ENCODE results near the gene DYNC1LI2. TPM values are rescaled to one million over a fixed set of nuclear protein-coding genes. Genes with fewer than 3 reads are reported as not detected.
"Not testable (repeated sequence)": the region's sequence is repeated elsewhere in the genome, so short reads cannot be mapped to it uniquely, and the experiment has no call there.

Gene DYNC1LI2
- polyA plus RNA-seq (2013, experiment 1 of 2), result 230 TPM
- polyA plus RNA-seq (2013, experiment 2 of 2), result 233 TPM

- under 1% methylated on average over 65 of the region's 90 CpGs for WGBS
- Histone ChIP-seq H2BK12ac (ENCODE audit: low read length in 2 of 2) (peak within 1 kb of the TSS in 1 of 2 experiments; percentile 68), H4K8ac (ENCODE audit: low read length) (peak within 1 kb of the TSS; percentile 97), H2AK5ac (ENCODE audit: low read length, severe bottlenecking) (no peak within 1 kb of the TSS), H3K36me3 (ENCODE audit: control insufficient read depth in 1 of 2, insufficient read depth in 2 of 2, low read depth in 1 of 2, low read length in 2 of 2) (peaks cover 18 to 36% of the 10 kb centered on the region in 2 experiments), H2AFZ (ENCODE audit: low read depth, low read length) (peak within 1 kb of the TSS; percentile 20), H4K91ac (ENCODE audit: low read length) (peak within 1 kb of the TSS; percentile 98), H3K79me1 (replicated peaks; ENCODE audit: low read length, poor library complexity, severe bottlenecking) (no peaks in the 10 kb centered on the region), H3K23ac (ENCODE audit: low read length in 2 of 2) (peak within 1 kb of the TSS in 1 of 2 experiments; percentile 94), H3K18ac (ENCODE audit: low read depth in 1 of 2, low read length in 2 of 2) (peak within 1 kb of the TSS; percentile 98), H3K9ac (ENCODE audit: low read length) (peak within 1 kb of the TSS; percentile 90), H3K14ac (ENCODE audit: low read length in 2 of 2) (peak within 1 kb of the TSS in 1 of 2 experiments; percentile 73), H3K4ac (ENCODE audit: low read depth in 1 of 2, low read length in 2 of 2) (peak within 1 kb of the TSS; percentile 91 to 96), H3K27me3 (ENCODE audit: control insufficient read depth in 1 of 2, insufficient read depth in 1 of 2, low read length in 2 of 2) (no peaks in the 10 kb centered on the region), H2BK5ac (ENCODE audit: low read depth, low read length, poor library complexity, severe bottlenecking) (peak within 1 kb of the TSS; percentile 99), H2BK120ac (ENCODE audit: low read depth, low read length) (peak within 1 kb of the TSS; percentile 96), H2BK15ac (ENCODE audit: low read depth, poor library complexity, severe bottlenecking) (peak within 1 kb of the TSS; percentile 100), H3K27ac (ENCODE audit: low read length, poor library complexity, severe bottlenecking) (no peak within 1 kb of the TSS), H3K4me1 (ENCODE audit: control insufficient read depth, insufficient read depth, low read depth, low read length) (peaks cover 7% of the 10 kb centered on the region), H3K4me3 (ENCODE audit: insufficient read depth in 1 of 2, low read depth in 1 of 2, low read length in 2 of 2) (peak within 1 kb of the TSS; percentile 97 to 98), H3K4me2 (ENCODE audit: low read length, poor library complexity, severe bottlenecking) (peak within 1 kb of the TSS; percentile 78), H3K9me3 (ENCODE audit: control insufficient read depth, low read length) (no peaks in the 10 kb centered on the region)
- peak; percentile 75 for DNase-seq
Observed at GRCh38 chr16:66751303-66751991, at the start of gene DYNC1LI2. TSS of gene DYNC1LI2 (minus strand) at chr16:66751609. CDS start at chr16:66751591, 18 bp downstream.

GRCh38 chr16:66800856-66801255 is 49.4 kb upstream of the DYNC1LI2 start:
- Histone ChIP-seq H3K36me3 (ENCODE audit: control insufficient read depth in 1 of 2, insufficient read depth in 2 of 2, low read depth in 1 of 2, low read length in 2 of 2) (peaks cover 19 to 51% of the 10 kb centered on the region in 2 experiments), H2AK5ac (ENCODE audit: low read length, severe bottlenecking) (no peak overlapping the region), H3K23ac (ENCODE audit: low read length in 2 of 2) (no peak overlapping the region), H2AFZ (ENCODE audit: low read depth, low read length) (no peak overlapping the region), H3K4me2 (ENCODE audit: low read length, poor library complexity, severe bottlenecking) (no peak overlapping the region), H3K79me1 (replicated peaks; ENCODE audit: low read length, poor library complexity, severe bottlenecking) (no peaks in the 10 kb centered on the region), H2BK12ac (ENCODE audit: low read length in 2 of 2) (no peak overlapping the region), H3K9ac (ENCODE audit: low read length) (no peak overlapping the region), H3K14ac (ENCODE audit: low read length in 2 of 2) (no peak overlapping the region), H4K8ac (ENCODE audit: low read length) (no peak overlapping the region), H3K9me3 (ENCODE audit: control insufficient read depth, low read length) (no peaks in the 10 kb centered on the region), H3K4ac (ENCODE audit: low read depth in 1 of 2, low read length in 2 of 2) (no peak overlapping the region), H3K27me3 (ENCODE audit: control insufficient read depth in 1 of 2, insufficient read depth in 1 of 2, low read length in 2 of 2) (no peaks in the 10 kb centered on the region), H2BK5ac (ENCODE audit: low read depth, low read length, poor library complexity, severe bottlenecking) (no peak overlapping the region), H3K4me3 (ENCODE audit: insufficient read depth in 1 of 2, low read depth in 1 of 2, low read length in 2 of 2) (no peak overlapping the region), H3K27ac (ENCODE audit: low read length, poor library complexity, severe bottlenecking) (no peak overlapping the region), H4K91ac (ENCODE audit: low read length) (no peak overlapping the region), H3K4me1 (ENCODE audit: control insufficient read depth, insufficient read depth, low read depth, low read length) (no peaks in the 10 kb centered on the region), H2BK120ac (ENCODE audit: low read depth, low read length) (no peak overlapping the region), H2BK15ac (ENCODE audit: low read depth, poor library complexity, severe bottlenecking) (no peak overlapping the region), H3K18ac (ENCODE audit: low read depth in 1 of 2, low read length in 2 of 2) (no peak overlapping the region)
- no peak for DNase-seq
- WGBS, result 96% methylated on average over 15 of the region's 19 CpGs

GRCh38 chr16:66798161-66798560 is 46.8 kb upstream of the DYNC1LI2 start:
- Histone ChIP-seq H3K18ac (ENCODE audit: low read depth in 1 of 2, low read length in 2 of 2) (no peak overlapping the region), H3K9me3 (ENCODE audit: control insufficient read depth, low read length) (no peaks in the 10 kb centered on the region), H2BK12ac (ENCODE audit: low read length in 2 of 2) (no peak overlapping the region), H2AFZ (ENCODE audit: low read depth, low read length) (no peak overlapping the region), H3K23ac (ENCODE audit: low read length in 2 of 2) (no peak overlapping the region), H3K14ac (ENCODE audit: low read length in 2 of 2) (no peak overlapping the region), H3K27me3 (ENCODE audit: control insufficient read depth in 1 of 2, insufficient read depth in 1 of 2, low read length in 2 of 2) (no peaks in the 10 kb centered on the region), H2AK5ac (ENCODE audit: low read length, severe bottlenecking) (no peak overlapping the region), H3K4me2 (ENCODE audit: low read length, poor library complexity, severe bottlenecking) (no peak overlapping the region), H3K4me3 (ENCODE audit: insufficient read depth in 1 of 2, low read depth in 1 of 2, low read length in 2 of 2) (no peak overlapping the region), H3K27ac (ENCODE audit: low read length, poor library complexity, severe bottlenecking) (no peak overlapping the region), H3K79me1 (replicated peaks; ENCODE audit: low read length, poor library complexity, severe bottlenecking) (no peaks in the 10 kb centered on the region), H3K4me1 (ENCODE audit: control insufficient read depth, insufficient read depth, low read depth, low read length) (no peaks in the 10 kb centered on the region), H2BK5ac (ENCODE audit: low read depth, low read length, poor library complexity, severe bottlenecking) (no peak overlapping the region), H4K8ac (ENCODE audit: low read length) (no peak overlapping the region), H3K4ac (ENCODE audit: low read depth in 1 of 2, low read length in 2 of 2) (no peak overlapping the region), H3K36me3 (ENCODE audit: control insufficient read depth in 1 of 2, insufficient read depth in 2 of 2, low read depth in 1 of 2, low read length in 2 of 2) (peaks cover 16 to 25% of the 10 kb centered on the region in 2 experiments), H2BK120ac (ENCODE audit: low read depth, low read length) (no peak overlapping the region), H3K9ac (ENCODE audit: low read length) (no peak overlapping the region), H4K91ac (ENCODE audit: low read length) (no peak overlapping the region), H2BK15ac (ENCODE audit: low read depth, poor library complexity, severe bottlenecking) (no peak overlapping the region)
- no CpG with 5 or more reads among the region's 2 CpGs for WGBS
- DNase-seq, result peak; percentile 2

GRCh38 chr16:66793984-66794383 is 42.6 kb upstream of the DYNC1LI2 start:
- not testable (repeated sequence) for H2AK5ac ChIP-seq (ENCODE audit: low read length, severe bottlenecking); H3K27ac ChIP-seq (ENCODE audit: low read length, poor library complexity, severe bottlenecking); DNase-seq; H2BK15ac ChIP-seq (ENCODE audit: low read depth, poor library complexity, severe bottlenecking); H4K8ac ChIP-seq (ENCODE audit: low read length); H3K36me3 ChIP-seq (ENCODE audit: control insufficient read depth in 1 of 2, insufficient read depth in 2 of 2, low read depth in 1 of 2, low read length in 2 of 2); H3K27me3 ChIP-seq (ENCODE audit: control insufficient read depth in 1 of 2, insufficient read depth in 1 of 2, low read length in 2 of 2); H3K4ac ChIP-seq (ENCODE audit: low read depth in 1 of 2, low read length in 2 of 2); H3K4me3 ChIP-seq (ENCODE audit: insufficient read depth in 1 of 2, low read depth in 1 of 2, low read length in 2 of 2); H3K9me3 ChIP-seq (ENCODE audit: control insufficient read depth, low read length); H2BK12ac ChIP-seq (ENCODE audit: low read length in 2 of 2); H3K14ac ChIP-seq (ENCODE audit: low read length in 2 of 2); H3K79me1 ChIP-seq (replicated peaks; ENCODE audit: low read length, poor library complexity, severe bottlenecking); H3K9ac ChIP-seq (ENCODE audit: low read length); H2AFZ ChIP-seq (ENCODE audit: low read depth, low read length); H2BK120ac ChIP-seq (ENCODE audit: low read depth, low read length); H3K4me2 ChIP-seq (ENCODE audit: low read length, poor library complexity, severe bottlenecking); H2BK5ac ChIP-seq (ENCODE audit: low read depth, low read length, poor library complexity, severe bottlenecking); H3K4me1 ChIP-seq (ENCODE audit: control insufficient read depth, insufficient read depth, low read depth, low read length); H4K91ac ChIP-seq (ENCODE audit: low read length); H3K18ac ChIP-seq (ENCODE audit: low read depth in 1 of 2, low read length in 2 of 2); H3K23ac ChIP-seq (ENCODE audit: low read length in 2 of 2)
- 87% methylated on average over 6 of the region's 6 CpGs for WGBS
